Stimulated activated CD4-positive, alpha-beta T cell treated with anti-CD3 and anti-CD28 coated beads, TNF-alpha, amount 100 ng/mL, for 48 hours (primary cell): ENCODE results near the gene ERMP1.
"Not testable (repeated sequence)": the region's sequence is repeated elsewhere in the genome, so short reads cannot be mapped to it uniquely, and the experiment has no call there.

Source experiments
- DNase-seq, 3 donors: peaks; one replicate each; pipeline ENCODE4 v3.0.0-alpha.2; 2020; ENCODE audit warnings: low read depth in 3 of 3

Gene ERMP1

GRCh38 chr9:5818424-5819142, 14.3 kb downstream of the ERMP1 start:
- DNase-seq, result no peak

- no peak for DNase-seq
Measured at GRCh38 chr9:5817862-5818261, 15.1 kb downstream of the ERMP1 start.

GRCh38 chr9:5815461-5815860, 17.5 kb downstream of the ERMP1 start:
- DNase-seq, result no peak

GRCh38 chr9:5813824-5814223, 19.1 kb downstream of the ERMP1 start:
- DNase-seq, result no peak

- no peak for DNase-seq
Measured at GRCh38 chr9:5811751-5812150, 21.2 kb downstream of the ERMP1 start.

GRCh38 chr9:5805478-5805877, 27.4 kb downstream of the ERMP1 start:
- DNase-seq, result no peak

- DNase-seq, result no peak
Measured at GRCh38 chr9:5801739-5802113, 31.2 kb downstream of the ERMP1 start.

- no peak for DNase-seq
Measured at GRCh38 chr9:5800969-5801738, 31.8 kb downstream of the ERMP1 start.

- not testable (repeated sequence) for DNase-seq
Measured at GRCh38 chr9:5800378-5800777, 32.5 kb downstream of the ERMP1 start.

- DNase-seq, result no peak
Measured at GRCh38 chr9:5799314-5799713, 33.6 kb downstream of the ERMP1 start.

GRCh38 chr9:5798581-5798980, 34.3 kb downstream of the ERMP1 start:
- DNase-seq, result no peak

GRCh38 chr9:5796298-5796697, 36.6 kb downstream of the ERMP1 start:
- no peak for DNase-seq

GRCh38 chr9:5793812-5794211, 39.1 kb downstream of the ERMP1 start:
- DNase-seq, result no peak

- no peak for DNase-seq
Measured at GRCh38 chr9:5791870-5792269, 41.0 kb downstream of the ERMP1 start.

- no peak for DNase-seq
Measured at GRCh38 chr9:5790923-5791322, 42.0 kb downstream of the ERMP1 start.

- DNase-seq, result no peak
Measured at GRCh38 chr9:5789489-5789888, 43.4 kb downstream of the ERMP1 start.

GRCh38 chr9:5787759-5788302, 45.1 kb downstream of the ERMP1 start:
- no peak for DNase-seq

GRCh38 chr9:5787220-5787619, 45.7 kb downstream of the ERMP1 start:
- DNase-seq, result no peak

- no peak for DNase-seq
Measured at GRCh38 chr9:5786370-5787127, 46.4 kb downstream of the ERMP1 start.

- DNase-seq, result no peak
Measured at GRCh38 chr9:5784526-5785315, 48.2 kb downstream of the ERMP1 start.

- no peak for DNase-seq
Measured at GRCh38 chr9:5783982-5784381, 48.9 kb downstream of the ERMP1 start.

- DNase-seq, result not testable (repeated sequence)
Measured at GRCh38 chr9:5783420-5783819, 49.5 kb downstream of the ERMP1 start.
